Ishikawa (cell line): ENCODE data around the gene BACH2.

Experiments
- CEBPB ChIP-seq: IDR thresholded peaks from 2 replicates; pipeline ENCODE4 v1.6.1; 2012
- EP300 ChIP-seq: IDR thresholded peaks from 2 replicates; pipeline ENCODE4 v1.6.1; 2012; ENCODE audit warnings: borderline replicate concordance
- FOXM1 ChIP-seq: IDR thresholded peaks from 2 replicates; pipeline ENCODE4 v1.6.1; 2012; ENCODE audit warnings: low read depth, borderline replicate concordance
- RAD21 ChIP-seq: IDR thresholded peaks from 2 replicates; pipeline ENCODE4 v1.6.1; 2012; ENCODE audit warnings: low read depth
- TAF1 ChIP-seq: IDR thresholded peaks from 2 replicates; pipeline ENCODE4 v1.6.1; 2012; ENCODE audit warnings: low read depth, mild to moderate bottlenecking
- TEAD4 ChIP-seq: IDR thresholded peaks from 2 replicates; pipeline ENCODE4 v1.6.1; 2012
- YY1 ChIP-seq: IDR thresholded peaks from 2 replicates; pipeline ENCODE4 v1.6.1; 2012; ENCODE audit warnings: low read depth
- ZBTB7A ChIP-seq: IDR thresholded peaks from 2 replicates; pipeline ENCODE4 v1.6.1; 2012; ENCODE audit warnings: low read depth
- TF ChIP-seq, protein P1 (sequence below): IDR thresholded peaks from 2 replicates; pipeline ENCODE4 v1.6.1; 2012; ENCODE audit warnings: low read depth, mild to moderate bottlenecking
- TF ChIP-seq, protein P2 (sequence below): IDR thresholded peaks from 2 replicates; pipeline ENCODE4 v1.6.1; 2012

DNA sequence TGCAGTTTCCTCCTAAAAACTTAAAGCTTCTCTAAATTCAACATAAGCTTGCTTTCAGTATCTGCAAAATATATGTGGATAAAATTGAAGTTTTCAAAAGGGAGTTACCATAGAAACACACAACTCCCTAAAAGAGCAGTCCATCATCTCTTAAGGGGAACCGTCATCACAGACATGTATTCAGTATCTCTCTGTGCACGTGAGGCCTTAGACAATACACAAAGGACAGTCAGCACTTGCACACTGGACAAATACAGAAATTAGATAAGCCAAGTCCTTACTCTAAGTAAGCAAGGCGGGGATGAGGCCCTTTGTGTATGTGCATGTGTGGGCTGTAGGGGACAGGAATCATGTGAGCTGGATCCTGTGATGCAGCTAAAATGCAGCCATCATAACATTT, 136.6 kb downstream of the BACH2 start:
- TF ChIP-seq EP300 (no peak), TAF1 (no peak), CEBPB (no peak), TEAD4 (no peak), ZBTB7A (no peak), YY1 (no peak), RAD21 (no peak), FOXM1 (no peak)
- TF ChIP-seq, protein P1, sequence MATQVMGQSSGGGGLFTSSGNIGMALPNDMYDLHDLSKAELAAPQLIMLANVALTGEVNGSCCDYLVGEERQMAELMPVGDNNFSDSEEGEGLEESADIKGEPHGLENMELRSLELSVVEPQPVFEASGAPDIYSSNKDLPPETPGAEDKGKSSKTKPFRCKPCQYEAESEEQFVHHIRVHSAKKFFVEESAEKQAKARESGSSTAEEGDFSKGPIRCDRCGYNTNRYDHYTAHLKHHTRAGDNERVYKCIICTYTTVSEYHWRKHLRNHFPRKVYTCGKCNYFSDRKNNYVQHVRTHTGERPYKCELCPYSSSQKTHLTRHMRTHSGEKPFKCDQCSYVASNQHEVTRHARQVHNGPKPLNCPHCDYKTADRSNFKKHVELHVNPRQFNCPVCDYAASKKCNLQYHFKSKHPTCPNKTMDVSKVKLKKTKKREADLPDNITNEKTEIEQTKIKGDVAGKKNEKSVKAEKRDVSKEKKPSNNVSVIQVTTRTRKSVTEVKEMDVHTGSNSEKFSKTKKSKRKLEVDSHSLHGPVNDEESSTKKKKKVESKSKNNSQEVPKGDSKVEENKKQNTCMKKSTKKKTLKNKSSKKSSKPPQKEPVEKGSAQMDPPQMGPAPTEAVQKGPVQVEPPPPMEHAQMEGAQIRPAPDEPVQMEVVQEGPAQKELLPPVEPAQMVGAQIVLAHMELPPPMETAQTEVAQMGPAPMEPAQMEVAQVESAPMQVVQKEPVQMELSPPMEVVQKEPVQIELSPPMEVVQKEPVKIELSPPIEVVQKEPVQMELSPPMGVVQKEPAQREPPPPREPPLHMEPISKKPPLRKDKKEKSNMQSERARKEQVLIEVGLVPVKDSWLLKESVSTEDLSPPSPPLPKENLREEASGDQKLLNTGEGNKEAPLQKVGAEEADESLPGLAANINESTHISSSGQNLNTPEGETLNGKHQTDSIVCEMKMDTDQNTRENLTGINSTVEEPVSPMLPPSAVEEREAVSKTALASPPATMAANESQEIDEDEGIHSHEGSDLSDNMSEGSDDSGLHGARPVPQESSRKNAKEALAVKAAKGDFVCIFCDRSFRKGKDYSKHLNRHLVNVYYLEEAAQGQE = no peak
- TF ChIP-seq, protein P2, sequence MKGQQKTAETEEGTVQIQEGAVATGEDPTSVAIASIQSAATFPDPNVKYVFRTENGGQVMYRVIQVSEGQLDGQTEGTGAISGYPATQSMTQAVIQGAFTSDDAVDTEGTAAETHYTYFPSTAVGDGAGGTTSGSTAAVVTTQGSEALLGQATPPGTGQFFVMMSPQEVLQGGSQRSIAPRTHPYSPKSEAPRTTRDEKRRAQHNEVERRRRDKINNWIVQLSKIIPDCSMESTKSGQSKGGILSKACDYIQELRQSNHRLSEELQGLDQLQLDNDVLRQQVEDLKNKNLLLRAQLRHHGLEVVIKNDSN = no peak
